IPS-NIHi11 (cell line): ENCODE results near the gene RIOK3.
"Not testable (repeated sequence)": the region's sequence is repeated elsewhere in the genome, so short reads cannot be mapped to it uniquely, and the experiment has no call there.

Experiments used
- DNase-seq: peaks from one replicate; pipeline ENCODE4 v3.0.0; 2012; ENCODE audit warnings: mixed read lengths, low spot score

The RIOK3 gene

DNA sequence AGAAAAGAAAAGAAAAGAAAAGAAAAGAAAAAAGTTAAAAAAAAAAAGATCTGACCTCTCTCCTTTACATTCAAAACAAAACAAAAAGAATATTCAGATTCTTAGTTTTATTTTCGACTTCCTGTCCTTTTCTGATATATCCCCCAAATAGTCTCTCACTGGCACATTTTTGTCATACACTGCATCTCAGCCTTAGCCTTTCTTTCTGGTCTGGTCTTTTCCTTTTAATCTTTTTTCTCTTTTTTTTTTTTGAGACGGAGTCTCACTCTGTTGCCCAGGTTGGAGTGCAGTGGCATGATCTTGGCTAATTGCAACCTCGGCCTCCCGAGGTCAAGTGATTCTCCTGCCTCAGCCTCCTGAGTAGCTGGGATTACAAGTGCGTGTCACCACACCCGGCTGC is 1.6 kb upstream of the RIOK3 start:
- DNase-seq, result no peak

DNA sequence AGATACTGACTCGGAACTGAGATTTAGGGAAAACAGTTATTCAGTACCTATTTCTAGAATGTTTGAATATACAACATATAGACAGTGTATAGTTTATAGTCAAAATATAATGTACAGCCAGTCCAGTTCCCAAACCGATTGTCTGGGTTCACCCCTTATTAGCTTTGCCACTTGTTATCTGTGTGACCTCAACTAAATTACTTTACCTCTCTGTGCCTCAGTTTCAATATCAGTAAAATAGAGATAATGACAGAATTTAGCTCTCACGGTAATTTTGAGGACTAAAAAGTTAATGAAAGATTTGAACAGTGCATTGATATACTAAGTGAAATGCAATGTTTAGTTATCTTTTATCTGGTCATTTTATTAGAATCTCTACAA is 750 bp upstream of the RIOK3 start:
- DNase-seq, result no peak

DNA sequence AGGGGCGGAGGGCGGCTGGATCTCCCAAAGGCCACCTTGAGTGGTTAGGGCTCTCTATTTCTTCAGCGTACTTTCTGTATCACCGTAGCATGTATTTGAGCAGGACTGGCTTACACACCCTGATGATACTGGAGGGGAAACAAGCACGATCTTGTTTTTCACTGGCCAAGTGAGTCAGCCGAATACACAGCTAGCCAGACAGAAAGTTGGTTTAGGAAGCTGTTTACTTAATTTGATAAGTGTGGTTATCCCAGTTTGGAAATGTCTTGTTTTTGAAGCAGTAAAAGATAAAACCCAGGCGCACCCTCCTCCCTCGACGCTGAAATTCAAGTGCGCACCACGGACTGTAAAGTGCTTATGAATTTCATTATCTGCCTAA is 582 bp downstream of the RIOK3 start:
- DNase-seq, result no peak

DNA sequence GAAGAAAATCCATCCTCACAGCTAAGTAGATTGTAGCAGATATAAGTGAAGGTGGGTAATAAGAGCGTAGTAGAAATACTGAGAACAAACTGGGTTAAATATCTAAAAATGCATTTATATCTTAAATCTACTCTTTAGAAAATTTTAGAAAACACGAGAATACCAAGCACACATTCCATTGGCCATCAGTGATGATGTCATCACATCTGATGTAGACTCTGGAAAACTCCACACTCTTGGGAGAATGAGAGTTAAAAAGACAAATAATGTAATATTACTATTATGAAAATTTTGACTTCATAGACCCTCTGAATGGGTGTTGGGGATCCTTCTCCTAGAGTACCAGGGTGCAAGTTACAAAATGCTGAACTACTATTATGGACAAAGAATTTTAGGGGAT is 3.7 kb downstream of the RIOK3 start:
- no peak for DNase-seq

DNA sequence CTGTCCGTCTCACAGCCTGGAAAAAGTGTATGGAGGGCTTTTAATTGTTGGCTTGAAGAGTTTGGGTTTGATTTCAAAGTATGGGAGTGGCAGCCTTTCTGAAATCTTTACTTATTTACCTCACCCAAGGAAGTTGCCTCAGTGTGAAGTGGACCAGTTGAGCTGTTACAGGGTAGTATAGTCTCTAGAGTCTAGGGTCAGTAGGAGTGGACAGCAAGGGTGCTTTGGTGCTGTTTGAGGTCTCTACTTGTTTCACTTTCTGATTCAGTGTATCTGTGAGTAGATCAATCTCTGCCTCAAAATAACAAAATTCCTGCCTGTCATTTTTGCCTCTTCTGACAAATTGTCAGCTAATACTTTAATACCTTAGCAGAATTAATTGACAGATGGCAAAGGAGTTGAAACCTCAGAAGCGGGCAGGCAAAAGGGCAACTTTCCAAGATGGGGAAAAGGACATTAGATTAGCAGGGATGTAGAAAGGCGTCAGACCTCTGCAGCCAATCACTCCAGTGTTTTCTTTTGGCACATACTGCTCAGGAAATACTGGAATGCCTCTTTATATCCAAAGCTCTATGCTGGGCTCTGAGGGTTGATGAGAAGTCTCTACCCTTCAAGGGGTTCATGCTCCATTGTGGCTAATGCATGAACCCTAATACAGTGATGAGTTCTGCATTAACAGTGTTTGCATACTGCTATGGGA is 5.9 kb downstream of the RIOK3 start:
- no peak for DNase-seq

DNA sequence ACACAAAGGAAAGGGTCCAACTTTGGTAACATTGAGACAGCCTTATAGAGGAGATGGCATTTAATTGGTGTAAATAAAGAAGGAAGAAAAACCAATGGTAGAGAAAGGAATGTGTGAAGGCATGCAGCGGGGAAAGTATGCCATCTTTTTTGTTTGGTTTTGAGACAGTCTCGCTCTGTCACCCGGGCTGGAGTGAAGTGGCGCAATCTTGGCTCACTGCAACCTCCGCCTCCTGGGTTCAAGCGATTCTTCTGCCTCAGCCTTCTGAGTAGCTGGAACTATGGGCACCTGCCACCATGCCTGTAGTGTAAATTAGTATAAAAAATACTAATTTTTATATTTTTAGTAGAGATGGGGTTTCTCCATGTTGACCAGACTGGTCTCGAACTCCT is 6.4 kb downstream of the RIOK3 start:
- no peak for DNase-seq

DNA sequence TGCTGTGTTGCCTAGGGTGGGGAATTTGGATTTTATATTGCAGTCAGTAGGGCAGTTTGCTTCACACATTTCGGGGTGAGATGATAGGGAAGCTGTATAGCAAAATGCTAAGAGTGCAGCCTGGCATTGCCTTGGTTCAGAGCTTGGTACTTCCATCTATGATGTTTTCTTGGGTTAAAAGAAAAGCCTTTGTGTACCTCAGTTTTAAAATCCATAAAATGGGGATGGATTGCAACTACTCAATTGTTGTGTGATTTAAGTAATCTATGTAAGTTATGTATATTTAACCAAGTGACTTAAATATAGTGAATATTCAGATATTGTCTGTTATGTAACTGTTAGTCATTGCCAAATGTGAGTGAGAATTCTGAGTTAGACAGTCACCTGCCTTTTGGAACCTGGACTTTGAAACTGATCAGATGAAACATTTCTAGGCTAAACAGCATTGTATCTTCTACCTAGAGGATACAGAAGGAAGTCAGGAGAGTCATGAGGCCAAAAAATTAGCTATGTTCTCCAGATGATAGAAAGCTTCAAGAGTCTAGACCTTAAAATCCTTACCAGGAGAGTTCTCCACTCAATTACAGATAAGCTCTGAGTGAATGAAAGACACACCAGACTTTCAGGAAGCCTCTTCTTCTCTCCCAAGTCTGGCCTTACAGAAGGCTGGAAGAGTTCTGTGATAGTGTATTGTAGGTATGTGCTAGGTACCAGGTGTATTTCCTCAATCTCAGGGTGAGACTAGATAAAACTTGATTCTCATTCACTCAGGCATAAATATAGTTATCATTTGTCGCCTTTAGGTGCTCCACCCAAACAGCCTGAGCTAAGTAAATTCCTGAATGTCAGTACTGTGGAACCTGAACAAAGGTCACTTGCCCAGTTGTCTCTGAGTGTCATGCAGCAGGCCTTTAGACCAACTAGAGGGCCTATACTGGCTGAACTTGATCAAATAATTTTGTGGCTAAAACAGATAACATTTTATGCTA is 7.5 kb downstream of the RIOK3 start:
- DNase-seq, result no peak

DNA sequence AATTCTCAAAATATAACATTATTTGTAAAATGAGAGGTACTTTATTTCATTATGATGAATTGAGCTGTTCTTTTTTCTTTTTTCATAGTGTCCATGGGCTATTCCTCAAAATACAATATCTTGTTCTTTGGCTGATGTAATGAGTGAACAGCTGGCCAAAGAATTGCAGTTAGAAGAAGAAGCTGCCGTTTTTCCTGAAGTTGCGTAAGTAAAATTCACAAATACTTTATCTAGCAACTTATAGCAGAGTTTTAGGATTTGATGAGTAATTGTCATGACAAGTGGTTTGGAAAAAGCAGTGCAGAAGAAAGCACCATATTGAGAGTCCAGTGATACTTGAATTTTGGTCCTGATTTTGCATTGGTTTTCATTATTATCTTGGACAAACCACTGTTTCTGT is 9.8 kb downstream of the RIOK3 start:
- no peak for DNase-seq

DNA sequence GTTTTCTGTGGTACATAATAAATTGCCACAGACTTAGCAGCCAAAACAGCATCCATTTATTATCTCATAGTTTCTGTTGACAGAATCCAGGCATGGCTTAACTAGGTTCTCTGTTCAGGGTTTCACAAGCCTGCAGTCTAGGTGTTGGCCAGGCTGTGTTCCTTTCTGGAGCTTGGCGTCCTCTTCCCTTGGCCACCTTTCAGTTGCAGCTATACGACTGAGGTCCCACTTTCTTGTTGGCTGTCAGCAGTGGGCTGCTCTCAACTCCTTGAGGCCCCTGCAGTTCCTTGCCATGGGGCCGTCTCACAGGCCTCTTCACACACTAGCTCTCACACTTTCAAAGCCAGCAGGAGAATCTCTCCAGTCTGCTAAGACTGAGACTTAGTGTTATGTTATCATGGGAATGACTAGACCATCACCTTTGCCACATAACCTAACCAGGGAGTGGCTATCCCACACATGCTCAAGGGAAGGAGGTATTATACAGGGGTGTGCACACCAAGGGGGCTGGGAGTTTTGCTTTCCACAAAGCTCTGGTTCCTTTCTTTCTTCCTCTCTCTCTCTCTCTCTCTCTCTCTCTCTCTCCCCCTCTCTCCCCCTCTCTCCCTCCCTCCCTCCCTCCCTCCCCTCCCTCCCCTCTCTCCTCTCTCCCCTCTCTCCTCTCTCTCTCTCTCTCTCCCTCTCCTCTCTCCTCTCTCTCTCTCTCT is 15.8 kb downstream of the RIOK3 start:
- DNase-seq, result no peak

DNA sequence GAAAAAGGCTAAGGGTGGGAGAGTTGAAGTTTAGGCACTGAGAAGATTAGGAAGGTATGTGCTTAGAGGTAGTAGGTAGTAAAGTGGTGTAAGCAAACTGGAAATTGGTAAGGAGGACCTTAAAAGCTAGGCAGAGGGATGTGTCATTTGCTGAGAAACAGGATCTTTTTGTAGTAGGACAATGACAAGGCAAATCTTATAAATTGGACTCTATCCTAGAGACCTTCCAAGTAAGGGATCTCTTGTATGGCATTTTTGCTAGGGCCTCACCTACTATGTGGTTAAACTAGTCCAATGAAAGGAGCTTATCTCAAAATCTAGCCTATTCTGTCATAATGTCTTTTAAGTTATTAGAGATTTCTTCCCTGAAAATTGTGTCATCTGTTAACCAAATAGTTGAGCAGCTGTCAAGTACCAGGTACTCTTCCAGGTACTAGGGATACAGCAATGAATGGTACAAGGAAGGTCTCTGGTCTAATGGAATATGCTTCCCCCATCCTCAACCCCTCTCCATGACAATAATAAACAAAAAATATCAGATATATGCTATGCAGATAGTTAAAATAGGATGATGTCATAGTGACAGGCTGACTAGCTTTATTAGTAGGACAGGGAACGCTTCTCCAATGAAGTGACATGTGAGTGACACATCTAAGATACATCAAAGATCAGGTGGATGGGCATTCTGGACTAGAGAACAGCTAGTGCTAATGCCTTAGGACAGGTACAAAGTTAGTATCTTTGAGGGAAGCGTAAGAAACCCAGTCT is 17.7 kb downstream of the RIOK3 start:
- no peak for DNase-seq

DNA sequence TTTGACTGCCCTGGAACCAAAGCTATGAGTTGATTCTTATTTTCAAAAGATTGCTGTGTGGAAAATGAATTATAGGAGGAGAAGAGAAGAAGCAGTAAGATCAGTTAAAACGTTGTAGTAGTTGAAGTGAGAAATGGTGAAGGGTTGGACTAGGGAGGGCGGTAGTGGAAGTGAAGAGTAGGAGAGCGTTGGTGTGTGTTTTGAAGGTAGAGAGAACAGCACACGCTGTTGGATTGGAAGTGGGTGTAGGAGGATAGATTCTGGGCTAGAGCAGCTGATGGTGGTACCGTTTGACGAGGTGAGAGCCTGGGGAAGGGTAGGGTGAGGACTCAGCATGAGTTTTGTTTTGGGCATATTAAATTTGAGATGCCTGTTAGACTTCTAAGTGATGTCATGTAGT is 18.4 kb downstream of the RIOK3 start:
- no peak for DNase-seq

DNA sequence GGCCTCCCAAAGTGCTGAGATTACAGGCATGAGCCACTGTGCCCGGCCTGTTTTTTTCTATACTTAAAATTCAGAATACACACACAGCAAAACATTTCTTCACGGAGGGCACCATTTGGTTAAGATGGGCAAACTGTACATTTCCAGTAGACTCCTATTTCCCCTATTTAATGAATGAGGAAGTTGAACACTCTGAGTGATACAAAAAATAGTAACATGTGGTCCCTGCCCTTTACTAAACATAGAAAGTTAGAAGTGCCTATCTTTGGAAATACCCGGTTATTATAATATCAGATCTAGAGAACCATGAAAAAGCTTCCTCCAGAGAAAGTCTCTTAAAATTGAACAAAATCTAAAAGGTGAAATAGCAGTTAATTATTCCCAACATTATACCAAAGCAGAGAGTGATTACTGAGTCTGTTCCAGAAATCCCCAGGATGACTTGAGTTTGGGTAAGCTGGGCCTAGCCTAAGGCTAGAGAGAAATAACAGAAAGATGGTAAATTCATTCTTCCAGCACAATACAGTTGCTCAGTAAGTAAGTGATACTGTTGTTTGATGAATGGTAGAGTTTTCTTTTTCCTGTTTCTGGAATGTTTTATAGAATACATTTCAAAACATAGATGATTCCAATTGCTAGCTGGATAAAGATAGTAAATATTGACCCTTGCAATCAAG is 26.9 kb downstream of the RIOK3 start:
- DNase-seq, result no peak

DNA sequence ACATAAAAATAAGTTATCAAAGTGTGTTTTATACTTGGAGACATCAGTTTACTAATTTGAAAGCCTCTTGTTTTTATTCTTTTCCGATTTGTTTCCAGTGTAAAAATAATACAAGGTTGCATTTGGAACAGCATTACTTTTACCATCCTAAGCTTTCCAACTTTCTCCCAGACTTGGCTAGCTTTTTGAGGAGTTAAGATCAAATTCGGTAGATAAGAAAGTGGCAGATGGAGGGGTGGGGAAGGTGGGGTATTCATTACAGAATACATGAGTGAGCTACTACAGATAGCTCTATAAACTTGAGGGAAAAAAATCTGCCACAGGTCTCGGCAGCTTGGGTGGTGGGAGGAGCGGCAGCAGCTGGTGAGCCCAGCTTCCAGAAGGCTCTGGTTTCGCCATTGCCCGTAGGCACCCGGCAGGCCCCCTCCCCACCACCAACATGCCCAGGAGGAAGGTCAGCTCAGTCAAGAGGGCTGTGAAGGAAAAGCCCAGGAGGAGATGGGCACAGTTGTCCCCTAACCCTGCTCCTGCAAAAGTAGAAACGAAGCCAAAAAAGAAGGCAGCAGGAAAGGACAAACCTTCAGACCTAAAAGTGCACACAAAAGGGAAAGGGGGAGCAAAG is 31.6 kb downstream of the RIOK3 start:
- DNase-seq, result no peak

DNA sequence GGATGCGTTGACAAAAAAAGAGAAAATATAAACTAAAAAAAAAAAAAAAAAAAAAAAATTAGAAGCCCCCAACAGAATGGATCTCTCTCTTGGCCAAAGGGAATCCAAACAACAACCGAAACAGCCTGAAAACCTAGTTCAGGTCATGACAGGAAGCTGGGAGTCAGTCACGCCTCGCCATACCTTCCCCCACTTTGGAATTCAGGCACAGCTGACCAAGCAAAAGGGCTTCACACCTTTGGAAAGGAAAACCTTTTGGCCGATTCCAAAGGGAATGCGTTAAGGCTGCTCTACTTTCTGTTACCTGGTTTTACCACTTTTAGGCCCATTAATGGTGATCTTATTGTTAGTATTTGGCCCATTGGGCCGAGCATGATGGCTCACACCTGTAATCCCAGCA is 32.3 kb downstream of the RIOK3 start:
- DNase-seq, result no peak

DNA sequence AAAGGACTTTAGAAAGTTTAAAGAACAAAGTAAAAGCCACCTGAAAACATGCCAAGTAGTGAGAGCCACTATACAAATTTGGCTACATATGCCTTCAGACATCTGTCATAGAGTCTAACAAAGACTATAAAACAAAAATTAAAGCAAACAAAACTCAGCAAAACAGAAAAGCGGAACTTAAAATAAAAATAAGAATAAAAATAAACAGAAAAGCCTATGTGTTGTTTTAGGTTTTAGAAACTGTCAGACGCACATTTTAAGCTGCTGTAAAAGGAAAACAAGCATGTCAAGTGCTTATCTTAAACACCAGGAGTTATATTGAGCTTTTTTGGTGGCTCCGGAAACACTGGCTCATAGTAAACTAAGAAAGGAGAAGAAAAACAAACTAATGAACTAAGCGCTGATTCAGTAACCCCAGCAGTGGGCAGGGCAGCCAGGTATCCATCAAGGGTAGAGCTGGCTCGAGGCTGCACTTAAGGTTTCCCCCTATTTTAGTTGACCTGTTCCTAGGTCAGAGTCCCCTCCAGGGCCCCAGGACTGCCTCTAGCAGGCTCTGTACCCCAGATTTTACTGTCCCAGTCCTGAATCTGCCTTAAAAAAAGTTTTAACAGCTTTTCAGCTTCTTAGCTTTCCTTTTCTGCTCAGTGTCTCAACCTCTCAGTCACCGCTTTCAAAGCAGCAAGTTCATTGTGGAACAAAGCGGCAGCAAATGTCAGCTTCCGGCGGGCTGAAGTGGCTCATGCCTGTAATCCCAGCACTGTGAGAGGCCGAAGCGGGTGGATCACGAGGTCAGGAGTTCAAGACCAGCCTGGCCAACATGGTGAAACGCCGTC is 34.9 kb downstream of the RIOK3 start:
- no peak for DNase-seq

DNA sequence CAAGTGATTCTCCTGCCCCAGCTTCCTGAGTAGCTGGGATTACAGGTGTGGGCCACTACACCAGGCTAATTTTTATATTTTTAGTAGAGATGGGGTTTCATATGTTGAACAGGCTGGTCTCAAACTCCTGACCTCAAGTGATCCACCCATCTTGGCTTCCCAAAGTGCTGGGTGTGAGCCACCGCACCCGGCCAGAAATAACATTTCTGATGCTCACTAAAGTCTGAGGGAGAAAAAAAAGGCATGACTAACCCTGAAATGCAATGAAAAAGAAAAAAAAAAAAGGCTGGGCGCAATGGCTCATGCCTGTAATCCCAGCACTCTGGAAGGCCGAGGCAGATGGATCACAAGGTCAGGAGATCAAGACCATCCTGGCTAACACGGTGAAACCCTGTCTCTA is 36.5 kb downstream of the RIOK3 start:
- not testable (repeated sequence) for DNase-seq

DNA sequence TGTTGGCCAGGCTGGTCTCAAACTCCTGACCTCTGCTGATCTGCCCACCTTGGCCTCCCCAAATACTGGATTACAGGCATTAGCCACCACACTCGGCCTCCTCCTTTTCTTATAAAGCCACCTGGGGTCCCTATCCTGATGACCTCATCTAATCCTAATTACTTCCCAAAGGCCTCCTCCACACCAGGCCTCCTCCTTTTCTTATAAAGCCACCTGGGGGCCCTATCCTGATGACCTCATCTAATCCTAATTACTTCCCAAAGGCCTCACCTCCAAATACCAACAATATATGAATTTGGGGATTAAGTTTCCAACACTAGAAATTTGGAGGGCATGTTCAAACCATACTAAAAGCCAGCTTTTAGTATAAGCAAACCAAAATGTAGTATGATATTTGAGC is 40.6 kb downstream of the RIOK3 start:
- no peak for DNase-seq

DNA sequence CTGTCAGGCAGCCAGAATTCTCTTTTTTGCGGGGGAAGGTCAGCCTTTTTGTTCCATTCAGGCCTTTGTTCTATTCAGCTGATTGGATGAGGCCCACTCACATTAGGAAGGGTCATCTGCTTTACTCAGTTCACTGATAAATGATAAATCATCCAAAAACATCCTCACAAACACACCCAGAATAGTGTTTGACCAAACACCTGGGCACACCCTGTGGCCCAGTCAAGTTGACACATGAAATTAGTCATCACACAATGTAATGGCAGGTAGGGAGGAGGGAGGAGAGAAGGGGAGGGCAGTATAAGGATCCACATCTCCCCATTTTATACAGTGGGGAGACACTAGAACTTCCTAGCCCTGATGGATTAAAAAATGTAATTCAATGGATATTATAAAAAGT is 41.9 kb downstream of the RIOK3 start:
- no peak for DNase-seq

DNA sequence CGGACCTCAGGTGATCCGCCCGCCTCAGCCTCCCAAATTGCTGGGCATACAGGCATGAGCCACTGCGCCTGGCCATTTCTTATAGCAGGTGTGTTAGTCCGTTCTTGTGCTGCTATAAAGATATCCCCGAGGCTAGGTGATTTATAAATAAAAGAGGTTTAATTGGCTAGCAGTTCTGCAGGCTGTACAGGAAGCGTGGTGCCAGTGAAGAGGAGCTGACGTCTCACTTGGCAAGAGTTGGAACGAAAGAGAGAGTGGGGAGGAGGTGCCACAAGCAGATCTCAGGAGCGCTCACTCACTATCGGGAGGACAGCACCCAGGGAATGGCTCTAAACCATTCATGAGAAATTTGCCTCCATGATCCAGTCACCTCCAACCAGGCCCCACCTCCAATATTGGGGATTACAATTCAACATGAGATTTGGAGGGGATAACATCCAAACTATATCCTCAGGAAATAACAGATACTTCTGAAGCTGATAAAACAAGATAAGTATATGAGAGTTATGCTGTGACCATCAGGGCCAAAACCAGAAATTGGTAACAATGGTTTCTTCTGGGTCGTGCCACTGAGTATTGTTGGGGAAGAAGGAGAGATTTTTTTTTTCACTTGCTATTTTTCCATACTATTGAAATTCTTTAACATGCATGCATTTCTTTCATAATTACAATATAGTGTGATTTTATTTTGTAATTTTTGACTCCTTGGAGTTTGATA is 42.8 kb downstream of the RIOK3 start:
- no peak for DNase-seq

DNA sequence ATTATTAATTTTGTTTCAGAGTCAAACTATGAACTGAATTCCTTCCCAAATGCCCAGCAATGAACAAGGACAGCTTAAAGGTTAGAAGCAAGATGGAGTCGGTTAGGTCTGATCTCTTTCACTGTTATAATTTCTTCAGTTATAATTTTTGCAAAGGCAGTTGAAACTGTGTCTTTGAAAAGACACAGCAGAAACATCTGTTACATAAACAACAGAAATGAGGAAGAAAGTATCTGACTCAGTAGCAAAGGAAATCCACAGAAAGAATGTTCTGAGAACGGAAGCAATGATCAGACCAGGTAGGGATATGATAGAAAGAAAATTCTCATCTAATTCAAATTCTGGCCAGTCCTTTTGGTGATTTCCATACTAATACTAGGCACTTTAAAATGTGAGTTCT is 45.0 kb downstream of the RIOK3 start:
- DNase-seq, result no peak
